ENCODE results near the gene RPS25.
A peak's percentile ranks its signal among the peaks of the same experiment; 100 is the strongest.

Gene RPS25

GRCh38 chr11:119016216-119017009 is 1.7 kb downstream of the RPS25 start:
- no peak for TF ChIP-seq GLIS3 (CRISPR knock-in tag; IDR thresholded peaks at IDR 0.05)
- TF ChIP-seq ZNF8 (CRISPR knock-in tag; IDR thresholded peaks at IDR 0.05) = no peak
- TF ChIP-seq ZNF565 (CRISPR knock-in tag; conservative IDR thresholded peaks at IDR 0.05; ENCODE audit: low read depth) = no peak
- no peak for TF ChIP-seq TOX (CRISPR knock-in tag; IDR thresholded peaks at IDR 0.05; ENCODE audit: borderline replicate concordance)
- TF ChIP-seq CREB5 (CRISPR knock-in tag; IDR thresholded peaks at IDR 0.05; ENCODE audit: low read depth) = no peak
- no peak for TF ChIP-seq ESRRG (CRISPR knock-in tag; IDR thresholded peaks at IDR 0.05)
- TF ChIP-seq ZC3H10 (CRISPR knock-in tag; IDR thresholded peaks at IDR 0.05) = no peak
- no peak for TF ChIP-seq ZFP30 (CRISPR knock-in tag; IDR thresholded peaks at IDR 0.05)
- no peak for TF ChIP-seq OSR1 (CRISPR knock-in tag; IDR thresholded peaks at IDR 0.05)
- no peak for TF ChIP-seq CSRNP3 (CRISPR knock-in tag; IDR thresholded peaks at IDR 0.05)
- TF ChIP-seq ARNTL (CRISPR knock-in tag; IDR thresholded peaks at IDR 0.05; ENCODE audit: borderline replicate concordance, low read depth) = no peak
- TF ChIP-seq ISL1 (CRISPR knock-in tag; IDR thresholded peaks at IDR 0.05) = no peak
- TF ChIP-seq SNAI2 (CRISPR knock-in tag; IDR thresholded peaks at IDR 0.05) = no peak
- TF ChIP-seq PATZ1 (CRISPR knock-in tag; IDR thresholded peaks at IDR 0.05; ENCODE audit: borderline replicate concordance) = no peak
- no peak for TF ChIP-seq BACH2 (CRISPR knock-in tag; IDR thresholded peaks at IDR 0.05; ENCODE audit: borderline replicate concordance)
- TF ChIP-seq CSDC2 (CRISPR knock-in tag; IDR thresholded peaks at IDR 0.05) = no peak
- TF ChIP-seq PPARA (CRISPR knock-in tag; IDR thresholded peaks at IDR 0.05; ENCODE audit: borderline replicate concordance) = no peak
- no peak for TF ChIP-seq TCF4 (CRISPR knock-in tag; IDR thresholded peaks at IDR 0.05; ENCODE audit: borderline replicate concordance)
- no peak for ATAC-seq

- ATAC-seq = no peak
- TF ChIP-seq CREB5 (CRISPR knock-in tag; IDR thresholded peaks at IDR 0.05; ENCODE audit: low read depth) (no peak), BACH2 (CRISPR knock-in tag; IDR thresholded peaks at IDR 0.05; ENCODE audit: borderline replicate concordance) (no peak), PATZ1 (CRISPR knock-in tag; IDR thresholded peaks at IDR 0.05; ENCODE audit: borderline replicate concordance) (0 out of 2 replicates have a peak, but pooled peaks have one; percentile 10), RARB (CRISPR knock-in tag; IDR thresholded peaks at IDR 0.05) (no peak), ZNF565 (CRISPR knock-in tag; conservative IDR thresholded peaks at IDR 0.05; ENCODE audit: low read depth) (no peak), OSR1 (CRISPR knock-in tag; IDR thresholded peaks at IDR 0.05) (no peak)
These were observed 3.0 kb downstream of the RPS25 start for GRCh38 chr11:119015054-119015611.

- no peak for ATAC-seq
- TF ChIP-seq TCF4 (CRISPR knock-in tag; IDR thresholded peaks at IDR 0.05; ENCODE audit: borderline replicate concordance) = no peak
- no peak for TF ChIP-seq BACH2 (CRISPR knock-in tag; IDR thresholded peaks at IDR 0.05; ENCODE audit: borderline replicate concordance)
- TF ChIP-seq ZNF565 (CRISPR knock-in tag; conservative IDR thresholded peaks at IDR 0.05; ENCODE audit: low read depth) = no peak
- TF ChIP-seq TSHZ2 (CRISPR knock-in tag; IDR thresholded peaks at IDR 0.05) = no peak
- TF ChIP-seq POU6F1 (CRISPR knock-in tag; IDR thresholded peaks at IDR 0.05; ENCODE audit: borderline replicate concordance, low read depth) = no peak
- no peak for TF ChIP-seq OSR1 (CRISPR knock-in tag; IDR thresholded peaks at IDR 0.05)
- TF ChIP-seq GLIS3 (CRISPR knock-in tag; IDR thresholded peaks at IDR 0.05) = no peak
- no peak for TF ChIP-seq SNAI2 (CRISPR knock-in tag; IDR thresholded peaks at IDR 0.05)
- TF ChIP-seq PPARA (CRISPR knock-in tag; IDR thresholded peaks at IDR 0.05; ENCODE audit: borderline replicate concordance) = no peak
These were observed 3.8 kb downstream of the RPS25 start for GRCh38 chr11:119014209-119014924.

Measured in SK-N-SH treated with all-trans-retinoic acid at 6 μM for 48 hours (cell line).